ENCODE data around the gene MSI2. TPM values are rescaled to one million over a fixed set of nuclear protein-coding genes. Genes with fewer than 3 reads are reported as not detected.

Gene MSI2
- total RNA-seq, 1 donor from 2014 or later: 24.2 TPM

GRCh38 chr17:57601143-57601735, 344.9 kb downstream of the MSI2 start:
- DNase-seq (ENCODE audit: low spot score) (no peak), ATAC-seq (no peak)

GRCh38 chr17:57602896-57603295, 346.6 kb downstream of the MSI2 start:
- no peak for DNase-seq (ENCODE audit: low spot score)
- ATAC-seq: no peak

GRCh38 chr17:57603546-57603945, 347.2 kb downstream of the MSI2 start:
- ATAC-seq (no peak), DNase-seq (ENCODE audit: low spot score) (no peak)

- ATAC-seq (no peak), DNase-seq (ENCODE audit: low spot score) (no peak)
Measured at GRCh38 chr17:57603978-57604377, 347.7 kb downstream of the MSI2 start.

- DNase-seq (ENCODE audit: low spot score): no peak
- ATAC-seq: peak; percentile 56
Measured at GRCh38 chr17:57604771-57605674, 348.7 kb downstream of the MSI2 start.

GRCh38 chr17:57605675-57606105, 349.4 kb downstream of the MSI2 start:
- ATAC-seq (no peak), DNase-seq (ENCODE audit: low spot score) (no peak)

GRCh38 chr17:57606111-57606875, 350.0 kb downstream of the MSI2 start:
- DNase-seq (ENCODE audit: low spot score): no peak
- no peak for ATAC-seq

- DNase-seq (ENCODE audit: low spot score) (no peak), ATAC-seq (no peak)
Measured at GRCh38 chr17:57607553-57608120, 351.3 kb downstream of the MSI2 start.

- ATAC-seq: no peak
- no peak for DNase-seq (ENCODE audit: low spot score)
Measured at GRCh38 chr17:57608369-57609124, 352.2 kb downstream of the MSI2 start.

GRCh38 chr17:57609125-57609877, 353.0 kb downstream of the MSI2 start:
- ATAC-seq (no peak), DNase-seq (ENCODE audit: low spot score) (no peak)

- ATAC-seq (no peak), DNase-seq (ENCODE audit: low spot score) (no peak)
Measured at GRCh38 chr17:57609878-57610270, 353.6 kb downstream of the MSI2 start.

- no peak for ATAC-seq
- no peak for DNase-seq (ENCODE audit: low spot score)
Measured at GRCh38 chr17:57612202-57613071, 356.1 kb downstream of the MSI2 start.

- no peak for ATAC-seq
- no peak for DNase-seq (ENCODE audit: low spot score)
Measured at GRCh38 chr17:57614742-57615141, 358.4 kb downstream of the MSI2 start.

- DNase-seq (ENCODE audit: low spot score) (no peak), ATAC-seq (no peak)
Measured at GRCh38 chr17:57615836-57616757, 359.8 kb downstream of the MSI2 start.

GRCh38 chr17:57617218-57617617, 360.9 kb downstream of the MSI2 start:
- no peak for DNase-seq (ENCODE audit: low spot score)
- no peak for ATAC-seq

GRCh38 chr17:57619061-57619937, 363.0 kb downstream of the MSI2 start:
- ATAC-seq (no peak), DNase-seq (ENCODE audit: low spot score) (no peak)

GRCh38 chr17:57620576-57620975, 364.3 kb downstream of the MSI2 start:
- DNase-seq (ENCODE audit: low spot score): no peak
- no peak for ATAC-seq
